ENCODE data around the gene NUP54.

Gene NUP54

GRCh38 chr4:76096076-76096475 lies 52.1 kb downstream of the NUP54 start:
- H3K9me3 Mint-ChIP-seq = no peaks in the 10 kb centered on the region
- H3K27me3 Mint-ChIP-seq = peaks cover 5% of the 10 kb centered on the region
- no peaks in the 10 kb centered on the region for H3K4me1 Mint-ChIP-seq
- no peak overlapping the region for H3K27ac Mint-ChIP-seq
- no peaks in the 10 kb centered on the region for H3K36me3 Mint-ChIP-seq
- H3K4me3 Mint-ChIP-seq = no peak overlapping the region

DNA sequence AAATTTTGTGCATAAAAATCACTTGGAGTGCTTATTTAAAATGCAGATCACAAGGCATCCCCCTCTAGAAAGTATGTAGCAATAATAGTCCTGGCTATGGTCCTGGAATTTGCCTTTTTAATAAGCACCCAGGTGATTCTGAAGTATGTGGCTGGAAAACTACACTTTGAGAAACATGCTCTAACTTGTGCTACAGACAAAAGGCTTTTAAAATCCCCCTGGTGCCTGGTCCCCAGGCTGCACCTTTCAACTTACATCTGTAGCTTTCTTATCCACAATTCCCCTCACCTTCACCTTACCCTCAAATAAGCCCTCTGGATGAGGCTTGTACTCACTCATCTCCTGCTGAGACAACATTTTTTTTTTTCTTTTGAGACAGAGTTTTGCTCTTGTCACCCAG lies 52.6 kb downstream of the NUP54 start:
- no peaks in the 10 kb centered on the region for H3K4me1 Mint-ChIP-seq
- no peak overlapping the region for H3K4me3 Mint-ChIP-seq
- H3K9me3 Mint-ChIP-seq = no peaks in the 10 kb centered on the region

DNA sequence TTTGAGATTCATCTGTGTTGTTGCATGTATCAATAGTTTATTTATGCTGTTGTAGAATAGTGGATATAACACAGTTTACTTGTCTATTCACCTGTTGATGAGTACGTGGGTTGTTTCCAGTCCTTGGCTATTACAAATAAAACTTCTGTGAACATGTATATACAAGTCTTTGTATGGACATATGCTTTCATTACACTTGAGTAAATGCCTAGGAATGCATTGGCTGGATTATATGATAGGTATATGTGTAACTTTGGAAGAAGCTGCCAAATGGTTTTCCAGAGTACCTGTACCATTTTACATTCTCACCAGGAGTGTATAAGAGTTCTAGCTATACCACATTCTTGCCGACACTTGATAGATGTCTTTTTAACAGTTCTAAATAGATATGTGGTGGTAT lies 57.1 kb downstream of the NUP54 start:
- Mint-ChIP-seq H3K4me3 (no peak overlapping the region), H3K27ac (no peak overlapping the region), H3K27me3 (peaks cover 3% of the 10 kb centered on the region), H3K9me3 (no peaks in the 10 kb centered on the region), H3K4me1 (no peaks in the 10 kb centered on the region), H3K36me3 (no peaks in the 10 kb centered on the region)

More for the DNA sequence above, 52.6 kb downstream of the NUP54 start:
- peaks cover 5% of the 10 kb centered on the region for H3K27me3 Mint-ChIP-seq
- no peak overlapping the region for H3K27ac Mint-ChIP-seq
- no peaks in the 10 kb centered on the region for H3K36me3 Mint-ChIP-seq

- Mint-ChIP-seq H3K36me3 (no peaks in the 10 kb centered on the region), H3K4me1 (no peaks in the 10 kb centered on the region), H3K9me3 (no peaks in the 10 kb centered on the region), H3K4me3 (no peak overlapping the region), H3K27me3 (peaks cover 2% of the 10 kb centered on the region), H3K27ac (no peak overlapping the region)
These were observed 57.9 kb downstream of the NUP54 start for GRCh38 chr4:76090241-76090691.

DNA sequence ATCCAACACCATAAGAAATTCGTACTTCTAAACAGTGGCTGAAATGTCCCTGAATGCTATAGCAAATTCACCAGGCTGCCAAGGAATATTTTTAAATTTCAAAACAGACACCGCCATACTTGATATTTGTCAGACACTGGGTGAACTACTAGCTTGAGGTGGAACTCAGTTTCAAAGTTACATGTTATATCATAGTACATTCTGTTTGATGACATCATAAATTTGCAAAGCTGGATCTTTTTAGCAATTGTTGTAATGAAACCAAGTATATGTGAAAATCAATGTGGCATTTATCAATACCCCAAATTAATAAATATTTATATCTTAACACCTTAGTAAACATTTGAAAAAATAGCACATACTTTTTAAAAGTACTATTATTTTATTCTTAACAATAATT lies 59.5 kb downstream of the NUP54 start:
- Mint-ChIP-seq H3K4me1 (no peaks in the 10 kb centered on the region), H3K36me3 (no peaks in the 10 kb centered on the region), H3K27me3 (peaks cover 2% of the 10 kb centered on the region), H3K4me3 (no peak overlapping the region), H3K9me3 (no peaks in the 10 kb centered on the region), H3K27ac (no peak overlapping the region)

DNA sequence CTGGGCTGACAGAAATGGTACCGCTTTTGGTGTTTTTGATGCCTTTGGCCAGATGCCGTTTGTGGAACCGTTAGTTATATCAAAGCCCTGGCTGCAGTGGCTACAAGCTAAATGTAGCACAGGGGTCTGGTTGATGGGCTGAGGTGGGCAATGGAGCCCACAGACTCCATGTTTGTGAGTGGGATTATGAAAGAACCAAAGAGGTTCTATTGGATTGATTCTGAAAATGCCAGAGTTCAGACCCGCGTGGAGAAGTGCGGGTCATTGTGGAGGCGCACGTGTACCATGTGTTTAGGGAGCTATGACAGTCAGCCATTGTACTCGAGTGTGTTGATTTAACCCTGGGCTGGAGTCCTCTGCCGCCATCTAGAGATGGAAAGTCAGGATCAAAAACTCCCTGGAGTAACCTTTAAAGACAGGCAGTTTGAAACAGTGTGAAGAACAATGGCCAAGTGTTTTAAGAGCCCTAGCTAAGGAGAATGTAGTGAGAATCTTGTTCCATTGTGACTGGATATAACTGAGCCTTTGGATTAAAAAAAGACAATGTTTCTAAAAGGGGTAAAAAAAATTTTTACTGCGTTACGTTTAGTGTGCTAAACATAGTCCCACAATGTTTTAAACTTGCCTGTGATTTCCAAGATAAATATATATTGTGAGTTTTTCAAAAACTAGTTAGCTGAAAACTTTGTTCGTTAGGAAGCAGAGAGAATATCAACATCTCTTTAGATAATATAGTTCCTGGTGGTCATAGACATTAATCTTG lies 61.0 kb downstream of the NUP54 start:
- Mint-ChIP-seq H3K9me3 (no peaks in the 10 kb centered on the region), H3K4me3 (no peak overlapping the region), H3K36me3 (no peaks in the 10 kb centered on the region), H3K4me1 (no peaks in the 10 kb centered on the region), H3K27me3 (peaks cover 2% of the 10 kb centered on the region), H3K27ac (no peak overlapping the region)

DNA sequence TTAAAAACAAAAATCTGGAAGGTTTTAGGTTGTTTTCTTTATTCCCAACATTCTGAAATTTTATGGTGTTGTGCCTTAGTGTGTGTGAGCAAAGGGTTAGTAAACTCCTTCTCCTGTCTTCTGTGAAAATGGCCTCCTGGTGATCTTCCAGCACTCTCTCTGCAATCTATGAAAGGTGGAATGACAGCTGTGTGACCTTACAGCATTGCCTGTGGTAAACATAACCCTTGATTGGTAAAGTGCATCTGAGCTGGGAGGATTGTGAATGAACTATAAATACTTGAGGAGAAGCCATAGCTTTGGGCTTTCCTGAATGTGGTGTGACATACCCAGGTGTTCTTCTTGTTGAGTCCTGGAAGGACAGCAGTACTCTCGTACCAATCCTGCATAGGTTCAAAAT lies 63.7 kb downstream of the NUP54 start:
- Mint-ChIP-seq H3K4me3 (no peak overlapping the region), H3K4me1 (no peaks in the 10 kb centered on the region), H3K9me3 (no peaks in the 10 kb centered on the region), H3K27me3 (peaks cover 2% of the 10 kb centered on the region), H3K36me3 (no peaks in the 10 kb centered on the region), H3K27ac (no peak overlapping the region)

GRCh38 chr4:76083386-76083988 lies 64.7 kb downstream of the NUP54 start:
- Mint-ChIP-seq H3K9me3 (no peaks in the 10 kb centered on the region), H3K27me3 (peaks cover 6% of the 10 kb centered on the region), H3K36me3 (no peaks in the 10 kb centered on the region), H3K27ac (no peak overlapping the region), H3K4me1 (no peaks in the 10 kb centered on the region), H3K4me3 (no peak overlapping the region)

- Mint-ChIP-seq H3K9me3 (no peaks in the 10 kb centered on the region), H3K27ac (no peak overlapping the region), H3K4me1 (no peaks in the 10 kb centered on the region), H3K27me3 (peaks cover 5% of the 10 kb centered on the region), H3K4me3 (no peak overlapping the region), H3K36me3 (no peaks in the 10 kb centered on the region)
These were observed 70.1 kb downstream of the NUP54 start for GRCh38 chr4:76078033-76078613.

DNA sequence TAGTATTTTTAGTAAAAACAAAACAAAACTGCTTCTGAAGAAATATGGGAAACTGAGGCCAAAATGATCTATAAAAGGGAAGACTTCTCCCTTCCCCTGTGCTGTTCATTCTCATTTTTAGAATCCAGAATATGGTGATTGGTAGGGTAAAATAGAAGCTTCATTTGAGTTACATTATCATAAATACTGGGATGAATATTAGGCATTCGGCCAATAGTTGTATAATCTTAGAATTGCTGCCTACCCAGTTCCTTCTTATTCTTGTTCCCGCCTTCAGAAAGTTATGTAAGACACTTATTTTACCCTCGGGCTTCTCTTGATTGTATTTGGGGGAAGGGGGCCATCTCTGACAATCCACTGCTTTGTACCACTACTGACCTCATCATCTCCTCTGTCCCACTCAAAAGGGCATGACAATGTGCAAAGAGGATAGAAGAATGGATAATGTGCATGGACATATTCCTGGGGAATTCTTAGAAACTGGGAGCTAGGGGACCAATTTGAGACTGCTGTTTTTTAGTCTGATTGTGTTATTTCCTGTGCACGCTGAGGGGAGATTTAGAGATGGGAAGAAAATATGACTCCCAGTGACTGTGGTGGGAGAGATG lies 73.1 kb downstream of the NUP54 start:
- Mint-ChIP-seq H3K27me3 (peaks cover 5% of the 10 kb centered on the region), H3K4me1 (no peaks in the 10 kb centered on the region), H3K9me3 (no peaks in the 10 kb centered on the region), H3K4me3 (no peak overlapping the region), H3K27ac (no peak overlapping the region), H3K36me3 (no peaks in the 10 kb centered on the region)

DNA sequence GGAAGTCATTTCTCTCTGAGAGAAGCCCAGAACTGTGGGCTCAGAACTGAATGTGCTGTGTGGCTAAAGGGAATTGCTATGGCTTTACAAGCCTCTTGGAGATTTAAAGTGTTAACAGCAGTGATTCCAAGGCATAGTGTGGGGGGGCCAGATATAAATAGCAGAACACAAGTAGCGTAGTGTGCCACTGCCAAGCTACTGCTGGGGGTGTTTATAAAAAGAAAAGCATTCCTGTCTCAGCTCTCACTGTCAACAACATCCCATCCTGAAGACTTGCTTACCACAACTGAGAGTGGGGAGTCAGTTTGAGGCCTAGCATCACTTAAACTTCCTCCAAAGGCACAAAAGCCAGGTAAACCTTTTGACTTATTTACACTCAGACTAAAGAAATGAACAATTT lies 73.7 kb downstream of the NUP54 start, which contains the start of gene ART3:
Gene ART3, plus strand, starts transcription at position 242 of the 400 bp plus-strand sequence. CDS start 1,181 bp downstream, outside the sequence.
- Mint-ChIP-seq H3K4me1 (no peaks in the 10 kb centered on the region), H3K4me3 (no peak within 1 kb of the TSS), H3K9me3 (no peaks in the 10 kb centered on the region), H3K27ac (no peak within 1 kb of the TSS), H3K27me3 (peaks cover 4% of the 10 kb centered on the region), H3K36me3 (no peaks in the 10 kb centered on the region)

DNA sequence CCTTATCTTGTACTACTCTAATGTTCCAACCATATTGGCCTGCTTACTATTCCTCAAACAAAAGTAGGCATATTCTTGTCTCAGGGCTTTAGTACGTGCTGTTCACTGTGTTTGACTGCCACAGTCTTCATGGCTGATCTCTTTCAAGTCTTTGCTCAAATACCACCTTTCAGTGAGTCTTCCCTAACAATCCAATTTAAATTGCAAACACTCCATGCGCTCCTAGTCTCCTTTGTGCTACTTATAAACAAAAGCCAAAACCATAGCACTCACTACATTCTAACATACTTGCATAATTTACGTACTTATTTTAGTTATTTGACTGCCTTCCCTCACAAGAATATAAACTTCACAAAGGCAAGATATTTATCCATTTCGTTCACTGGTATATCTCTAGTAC lies 75.4 kb downstream of the NUP54 start:
- Mint-ChIP-seq H3K4me3 (no peak overlapping the region), H3K4me1 (no peaks in the 10 kb centered on the region), H3K27me3 (no peaks in the 10 kb centered on the region), H3K36me3 (no peaks in the 10 kb centered on the region), H3K27ac (no peak overlapping the region), H3K9me3 (no peaks in the 10 kb centered on the region)

DNA sequence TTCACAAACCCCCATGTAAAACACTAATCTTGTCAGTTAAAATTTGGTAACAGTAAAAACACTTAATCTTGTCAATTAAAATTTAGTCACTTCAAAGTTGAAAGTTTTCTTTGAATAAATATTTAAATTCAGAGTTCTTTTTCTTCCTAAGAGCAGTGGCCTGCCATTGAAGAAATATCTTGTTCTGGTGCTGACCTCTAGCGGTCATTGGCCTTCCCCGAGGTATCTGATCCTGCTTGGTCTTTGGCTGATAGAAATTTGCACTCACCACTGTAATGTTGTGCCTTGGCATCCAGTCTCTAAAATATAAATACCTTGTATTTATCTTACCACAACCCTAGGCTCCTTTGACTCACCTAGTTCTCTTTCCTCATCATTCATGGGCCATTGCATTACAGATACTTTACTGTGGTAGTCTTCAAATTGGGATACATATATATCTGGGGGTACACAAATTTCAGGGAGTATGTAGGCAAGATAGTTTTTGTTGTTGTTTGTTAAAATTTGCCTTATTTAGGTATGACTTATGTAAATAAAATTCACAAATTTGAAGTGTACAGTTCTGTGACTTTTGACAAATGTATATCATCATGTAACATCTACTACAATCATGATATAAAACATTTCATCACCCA lies 80.4 kb downstream of the NUP54 start:
- no peaks in the 10 kb centered on the region for H3K4me1 Mint-ChIP-seq
- H3K9me3 Mint-ChIP-seq = no peaks in the 10 kb centered on the region
- H3K36me3 Mint-ChIP-seq = no peaks in the 10 kb centered on the region
- H3K4me3 Mint-ChIP-seq = no peak overlapping the region
- H3K27me3 Mint-ChIP-seq = no peaks in the 10 kb centered on the region
- no peak overlapping the region for H3K27ac Mint-ChIP-seq

DNA sequence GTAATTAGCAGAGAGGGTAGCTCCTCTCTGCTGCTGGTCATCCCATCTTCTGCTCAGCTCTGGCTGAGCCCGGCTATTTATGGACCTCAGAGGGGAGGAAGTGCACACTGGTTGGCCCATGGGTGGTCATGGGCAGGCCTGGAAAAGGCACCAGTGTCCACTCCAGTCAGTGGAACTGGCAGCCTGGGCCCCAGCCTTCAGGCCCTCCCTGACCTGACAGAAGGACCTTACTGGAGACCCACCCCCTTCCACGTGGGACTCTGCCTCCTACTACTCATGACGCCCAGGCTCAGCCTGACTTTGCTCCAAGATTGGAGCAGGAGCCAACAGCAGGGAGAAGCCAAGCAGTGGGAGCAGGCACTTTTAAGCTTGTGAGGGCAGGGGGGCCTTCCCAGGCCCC lies 81.7 kb downstream of the NUP54 start:
- H3K9me3 Mint-ChIP-seq = no peaks in the 10 kb centered on the region
- H3K27ac Mint-ChIP-seq = no peak overlapping the region
- H3K4me3 Mint-ChIP-seq = no peak overlapping the region

More for the DNA sequence above, 81.7 kb downstream of the NUP54 start:
- H3K27me3 Mint-ChIP-seq = no peaks in the 10 kb centered on the region
- H3K36me3 Mint-ChIP-seq = no peaks in the 10 kb centered on the region
- no peaks in the 10 kb centered on the region for H3K4me1 Mint-ChIP-seq
